Ectodermal cell (in vitro differentiated cells): ENCODE results near the gene ZCCHC2.

Source experiments
- H3K27ac ChIP-seq: 2 replicates; pipeline ENCODE4 v1.7.0; 2013; ENCODE audit warnings: mild to moderate bottlenecking, low read depth, low read length; ENCODE audit not compliant: insufficient read depth, poor library complexity, severe bottlenecking
- H3K27me3 ChIP-seq: 2 replicates; pipeline ENCODE4 v1.7.0; 2013; ENCODE audit warnings: mild to moderate bottlenecking, low read length; ENCODE audit not compliant: insufficient read depth, control insufficient read depth, poor library complexity, severe bottlenecking
- H3K36me3 ChIP-seq: one replicate; pipeline ENCODE4 v1.7.0; 2013; ENCODE audit warnings: low read length; ENCODE audit not compliant: control insufficient read depth, insufficient read depth
- H3K4me1 ChIP-seq: one replicate; pipeline ENCODE4 v1.7.0; 2013; ENCODE audit warnings: low read length; ENCODE audit not compliant: control insufficient read depth, insufficient read depth
- H3K4me3 ChIP-seq: 2 replicates; pipeline ENCODE4 v1.7.0; 2013; ENCODE audit warnings: low read depth, low read length, control low read depth; ENCODE audit not compliant: insufficient read depth
- H3K9me3 ChIP-seq: 2 replicates; pipeline ENCODE4 v1.7.0; 2013; ENCODE audit warnings: mild to moderate bottlenecking, low read length, moderate library complexity; ENCODE audit not compliant: control insufficient read depth
- WGBS, 2 experiments: methylation state at CpG; one replicate each; pipeline ENCODE4 v1.1.7; 2013; ENCODE audit warnings: missing lambda C conversion rate in 2 of 2; 5-methylcytosine and 5-hydroxymethylcytosine counted together

ZCCHC2 gene

GRCh38 chr18:62537042-62537894, 14.4 kb downstream of the ZCCHC2 start:
- H3K36me3 ChIP-seq = no peaks in the 10 kb centered on the region
- no peaks in the 10 kb centered on the region for H3K9me3 ChIP-seq
- no peaks in the 10 kb centered on the region for H3K27me3 ChIP-seq
- 90 to 94% methylated on average over 8 of the region's 8 CpGs for WGBS, 2 experiments
- H3K4me3 ChIP-seq = no peak overlapping the region
- no peaks in the 10 kb centered on the region for H3K4me1 ChIP-seq
- H3K27ac ChIP-seq = no peak overlapping the region

- Histone ChIP-seq H3K4me3 (no peak overlapping the region), H3K27ac (no peak overlapping the region), H3K36me3 (no peaks in the 10 kb centered on the region), H3K27me3 (no peaks in the 10 kb centered on the region), H3K9me3 (no peaks in the 10 kb centered on the region), H3K4me1 (no peaks in the 10 kb centered on the region)
- 92 to 95% methylated on average over 4 of the region's 4 CpGs for WGBS, 2 experiments
Measured at GRCh38 chr18:62537946-62538345, 15.1 kb downstream of the ZCCHC2 start.

GRCh38 chr18:62538881-62539280, 16.1 kb downstream of the ZCCHC2 start:
- no peaks in the 10 kb centered on the region for H3K36me3 ChIP-seq
- no peaks in the 10 kb centered on the region for H3K9me3 ChIP-seq
- H3K27ac ChIP-seq = no peak overlapping the region
- no peaks in the 10 kb centered on the region for H3K27me3 ChIP-seq
- H3K4me1 ChIP-seq = no peaks in the 10 kb centered on the region
- no peak overlapping the region for H3K4me3 ChIP-seq
- 94 to 98% methylated on average over 3 of the region's 3 CpGs for WGBS, 2 experiments

GRCh38 chr18:62539284-62540165, 16.7 kb downstream of the ZCCHC2 start:
- WGBS, 2 experiments = 93 to 94% methylated on average over 11 of the region's 11 CpGs

GRCh38 chr18:62543021-62543420, 20.2 kb downstream of the ZCCHC2 start:
- H3K9me3 ChIP-seq = no peaks in the 10 kb centered on the region
- no peaks in the 10 kb centered on the region for H3K4me1 ChIP-seq
- no peaks in the 10 kb centered on the region for H3K27me3 ChIP-seq
- no peak overlapping the region for H3K27ac ChIP-seq
- WGBS, 2 experiments = 94% methylated on average over 7 of the region's 7 CpGs
- H3K4me3 ChIP-seq = no peak overlapping the region
- H3K36me3 ChIP-seq = no peaks in the 10 kb centered on the region

More at GRCh38 chr18:62539284-62540165, 16.7 kb downstream of the ZCCHC2 start:
- no peaks in the 10 kb centered on the region for H3K36me3 ChIP-seq
- H3K27me3 ChIP-seq = no peaks in the 10 kb centered on the region
- H3K9me3 ChIP-seq = no peaks in the 10 kb centered on the region
- H3K4me1 ChIP-seq = no peaks in the 10 kb centered on the region
- no peak overlapping the region for H3K4me3 ChIP-seq
- H3K27ac ChIP-seq = no peak overlapping the region

GRCh38 chr18:62545098-62545497, 22.3 kb downstream of the ZCCHC2 start:
- H3K36me3 ChIP-seq = no peaks in the 10 kb centered on the region
- 96 to 98% methylated on average over 4 of the region's 4 CpGs for WGBS, 2 experiments
- H3K27me3 ChIP-seq = no peaks in the 10 kb centered on the region
- no peak overlapping the region for H3K27ac ChIP-seq
- no peaks in the 10 kb centered on the region for H3K9me3 ChIP-seq
- no peak overlapping the region for H3K4me3 ChIP-seq
- H3K4me1 ChIP-seq = no peaks in the 10 kb centered on the region

GRCh38 chr18:62549755-62550154, 26.9 kb downstream of the ZCCHC2 start:
- Histone ChIP-seq H3K27me3 (no peaks in the 10 kb centered on the region), H3K4me3 (no peak overlapping the region)
- WGBS, 2 experiments = 93 to 96% methylated on average over 5 of the region's 5 CpGs

GRCh38 chr18:62550746-62551145, 27.9 kb downstream of the ZCCHC2 start:
- Histone ChIP-seq H3K4me1 (no peaks in the 10 kb centered on the region), H3K27me3 (no peaks in the 10 kb centered on the region), H3K4me3 (no peak overlapping the region), H3K27ac (no peak overlapping the region), H3K9me3 (no peaks in the 10 kb centered on the region), H3K36me3 (no peaks in the 10 kb centered on the region)
- WGBS, 2 experiments = 95 to 96% methylated on average over 9 of the region's 9 CpGs

More at GRCh38 chr18:62549755-62550154, 26.9 kb downstream of the ZCCHC2 start:
- no peak overlapping the region for H3K27ac ChIP-seq
- H3K4me1 ChIP-seq = no peaks in the 10 kb centered on the region
- no peaks in the 10 kb centered on the region for H3K36me3 ChIP-seq
- no peaks in the 10 kb centered on the region for H3K9me3 ChIP-seq

- no peak overlapping the region for H3K27ac ChIP-seq
- H3K27me3 ChIP-seq = no peaks in the 10 kb centered on the region
- H3K36me3 ChIP-seq = no peaks in the 10 kb centered on the region
- no peak overlapping the region for H3K4me3 ChIP-seq
- H3K9me3 ChIP-seq = no peaks in the 10 kb centered on the region
- WGBS, 2 experiments = 90 to 99% methylated on average over 4 of the region's 4 CpGs
- H3K4me1 ChIP-seq = no peaks in the 10 kb centered on the region
Measured at GRCh38 chr18:62551972-62552513, 29.2 kb downstream of the ZCCHC2 start.
